Stomach (tissue), 9 donors: ENCODE results near the gene PNRC1. TPM values are rescaled to one million over a fixed set of nuclear protein-coding genes. Genes with fewer than 3 reads are reported as not detected.
A peak's percentile ranks its signal among the peaks of the same experiment; 100 is the strongest.
"Not testable (repeated sequence)": the region's sequence is repeated elsewhere in the genome, so short reads cannot be mapped to it uniquely, and the experiment has no call there.

Source experiments
- DNase-seq, 2 donors: peaks; one replicate each; pipeline versions ENCODE4 v3.0.0 to v3.0.0-alpha.2; 2013 to 2019
- H3K27ac ChIP-seq, 5 donors: fragments of 200-600 bp in 4 of 5; sonication (generic) in 4 of 5; one replicate each; pipeline ENCODE4 v1.5.1; 2013 to 2019; ENCODE audit warnings: mild to moderate bottlenecking in 1 of 5, moderate library complexity in 1 of 5
- H3K27me3 ChIP-seq, 3 donors: fragments of 200-600 bp; sonication (generic); one replicate each; pipeline ENCODE4 v1.5.1; 2017 to 2019; ENCODE audit warnings: mixed run types in 1 of 3
- H3K36me3 ChIP-seq, 4 donors: fragments of 200-600 bp; sonication (generic); 1 replicate in 3 of 4; 2 replicates in 1 of 4; pipeline ENCODE4 v1.5.1; 2016 to 2019
- H3K4me1 ChIP-seq, 4 donors: fragments of 200-600 bp; sonication (generic); one replicate each; pipeline ENCODE4 v1.5.1; 2016 to 2019
- H3K4me3 ChIP-seq, 4 donors: fragments of 200-600 bp; sonication (generic) in 3 of 4; one replicate each; pipeline ENCODE4 v1.5.1; 2016 to 2019; ENCODE audit warnings: mild to moderate bottlenecking in 1 of 4
- H3K9me3 ChIP-seq, 4 donors: fragments of 200-600 bp; sonication (generic); one replicate each; pipeline ENCODE4 v1.5.1; 2016 to 2019
- CTCF ChIP-seq, 7 experiments: fragments of 450-650 bp in 4 of 7; fragments of 200-600 bp in 3 of 7; sonication (generic) in 3 of 7; IDR thresholded peaks; one replicate each; pipeline ENCODE4 v1.5.1; 2016 to 2019; ENCODE audit warnings: antibody characterized with exemption in 7 of 7, control low read depth in 2 of 7, mild to moderate bottlenecking in 1 of 7
- EP300 ChIP-seq: sonication (generic); formaldehyde crosslinking; IDR thresholded peaks from one replicate; pipeline ENCODE4 v1.6.1; 2017; ENCODE audit warnings: antibody characterized with exemption
- POLR2A ChIP-seq, 4 donors: fragments of 450-650 bp; IDR thresholded peaks; one replicate each; pipeline ENCODE4 v1.6.1; 2016; ENCODE audit warnings: antibody characterized with exemption in 4 of 4, control low read depth in 2 of 4, mild to moderate bottlenecking in 1 of 4, moderate library complexity in 1 of 4
- POLR2AphosphoS5 ChIP-seq, 3 donors: sonication (generic); formaldehyde crosslinking; IDR thresholded peaks; one replicate each; pipeline ENCODE4 v1.6.1; 2016; ENCODE audit warnings: antibody characterized with exemption in 3 of 3
- WGBS, 5 donors: extraction: QIAGEN DNeasy Blood & Tissue Kit in 3 of 5; methylation state at CpG; one replicate each; pipeline versions ENCODE4 v1.1.5 to v1.1.7; 2013 to 2018; 5-methylcytosine and 5-hydroxymethylcytosine counted together
- intact Hi-C: fragments of 100-400 bp; cut with DNase I; formaldehyde crosslinking; loops from one replicate; pipeline ENCODE4 v1.15.1; 2023; ENCODE audit warnings: low total_unique reads
- polyA plus RNA-seq, 3 donors: library from polyadenylated mRNA; stranded (reverse); fragments of 200-250 nt; gene quantifications; one replicate each; pipeline ENCODE4 v1.2.3, GENCODE V29; 2013
- total RNA-seq, 5 donors: library from RNA; depleted of rRNA; stranded (reverse); fragments of >200 nt; gene quantifications; one replicate each; pipeline versions ENCODE4 v1.1.0 to v1.2.3, GENCODE V29; 2014 to 2016
- donor health status: healthy with polysubstance abuse.
- donor health status: Bipolar disorder and iron deficiency.
- donor health status: healthy.

The PNRC1 gene
- total and polyA plus RNA-seq, 8 donors: 38.5 to 265 (median 129) TPM

- 72 to 81% (median 75%) methylated on average over 4 of the region's 4 CpGs for WGBS, 5 donors
- peaks cover 0 to 26% (median 18%) of the 10 kb centered on the region in 4 donors for H3K4me1 ChIP-seq
- intact Hi-C loops: loop anchor here (5.0 kb wide), 1 partner anchor 122 kb away; no protein-coding TSS in a partner anchor
- no peaks in the 10 kb centered on the region for H3K36me3 ChIP-seq
- no peaks in the 10 kb centered on the region for H3K9me3 ChIP-seq
- TF ChIP-seq CTCF (IDR thresholded peaks at IDR 0.05) (no peak), POLR2A (IDR thresholded peaks at IDR 0.05) (no peak), EP300 (no peak), POLR2AphosphoS5 (IDR thresholded peaks at IDR 0.05) (no peak)
- H3K4me3 ChIP-seq: no peak overlapping the region
- no peak for DNase-seq
- no peak overlapping the region for H3K27ac ChIP-seq
- no peaks in the 10 kb centered on the region for H3K27me3 ChIP-seq
Measured at GRCh38 chr6:89120371-89120770, 39.8 kb downstream of the PNRC1 start.

GRCh38 chr6:89121934-89122333, 41.4 kb downstream of the PNRC1 start:
- TF ChIP-seq POLR2AphosphoS5 (IDR thresholded peaks at IDR 0.05) (no peak), EP300 (no peak), POLR2A (IDR thresholded peaks at IDR 0.05) (no peak), CTCF (IDR thresholded peaks at IDR 0.05) (no peak)
- Histone ChIP-seq H3K9me3 (no peaks in the 10 kb centered on the region), H3K4me1 (peaks cover 0 to 17% (median 11%) of the 10 kb centered on the region in 4 donors), H3K4me3 (no peak overlapping the region), H3K36me3 (no peaks in the 10 kb centered on the region), H3K27me3 (no peaks in the 10 kb centered on the region), H3K27ac (no peak overlapping the region)
- WGBS, 5 donors: 72 to 84% (median 76%) methylated on average over 1 of the region's 1 CpG
- DNase-seq: no peak
- intact Hi-C loops: loop anchor here (5.0 kb wide), 1 partner anchor 120 kb away; no protein-coding TSS in a partner anchor

- intact Hi-C loops: loop anchor here (5.0 kb wide), 1 partner anchor 120 kb away; no protein-coding TSS in a partner anchor
- peak in 4 of 7 experiments; percentile 8 to 39 (median 26) for TF ChIP-seq CTCF (IDR thresholded peaks at IDR 0.05)
- no peak for TF ChIP-seq POLR2AphosphoS5 (IDR thresholded peaks at IDR 0.05)
- Histone ChIP-seq H3K36me3 (no peaks in the 10 kb centered on the region), H3K4me1 (peaks cover 0 to 12% (median 4%) of the 10 kb centered on the region in 4 donors), H3K9me3 (peaks cover 0 to under 1% (median 0%) of the 10 kb centered on the region in 4 donors), H3K27ac (no peak overlapping the region), H3K4me3 (no peak overlapping the region), H3K27me3 (no peaks in the 10 kb centered on the region)
- peak in 1 of 2 donors; percentile 65 for DNase-seq
Measured at GRCh38 chr6:89122625-89123024, 42.1 kb downstream of the PNRC1 start.

- intact Hi-C loops, H3K4me3 ChIP-seq, H3K27me3 ChIP-seq, H3K4me1 ChIP-seq, H3K36me3 ChIP-seq, DNase-seq, H3K27ac ChIP-seq: not testable (repeated sequence)
- 54 to 74% (median 60%) methylated on average over 2 of the region's 2 CpGs for WGBS, 5 donors
- H3K9me3 ChIP-seq: peaks cover 0 to 10% (median 3%) of the 10 kb centered on the region in 4 donors
Measured at GRCh38 chr6:89128256-89128671, 47.7 kb downstream of the PNRC1 start.

GRCh38 chr6:89131599-89131998, 51.0 kb downstream of the PNRC1 start:
- no peaks in the 10 kb centered on the region for H3K27me3 ChIP-seq
- 91 to 98% (median 93%) methylated on average over 3 of the region's 3 CpGs for WGBS, 5 donors
- intact Hi-C loops: no loop called here

More at GRCh38 chr6:89131599-89131998, 51.0 kb downstream of the PNRC1 start:
- TF ChIP-seq POLR2AphosphoS5 (IDR thresholded peaks at IDR 0.05) (no peak), CTCF (IDR thresholded peaks at IDR 0.05) (no peak), POLR2A (IDR thresholded peaks at IDR 0.05) (no peak), EP300 (no peak)
- Histone ChIP-seq H3K4me1 (no peaks in the 10 kb centered on the region), H3K4me3 (no peak overlapping the region), H3K36me3 (no peaks in the 10 kb centered on the region), H3K27ac (no peak overlapping the region), H3K9me3 (peaks cover 0 to 10% (median 3%) of the 10 kb centered on the region in 4 donors)
- no peak for DNase-seq
